Epithelial cell of alveolus of lung (primary cell): Measurements from ENCODE around the gene SEMA4F. TPM values are rescaled to one million over a fixed set of nuclear protein-coding genes. Genes with fewer than 3 reads are reported as not detected.

Experiments
- total RNA-seq: library from RNA; depleted of rRNA; stranded (reverse); fragments of >200 nt; gene quantifications from 2 replicates; pipeline ENCODE4 v1.2.1, GENCODE V29; 2015

Gene SEMA4F
- 1.4 and 4.5 TPM in 2 replicates for total RNA-seq

DNA sequence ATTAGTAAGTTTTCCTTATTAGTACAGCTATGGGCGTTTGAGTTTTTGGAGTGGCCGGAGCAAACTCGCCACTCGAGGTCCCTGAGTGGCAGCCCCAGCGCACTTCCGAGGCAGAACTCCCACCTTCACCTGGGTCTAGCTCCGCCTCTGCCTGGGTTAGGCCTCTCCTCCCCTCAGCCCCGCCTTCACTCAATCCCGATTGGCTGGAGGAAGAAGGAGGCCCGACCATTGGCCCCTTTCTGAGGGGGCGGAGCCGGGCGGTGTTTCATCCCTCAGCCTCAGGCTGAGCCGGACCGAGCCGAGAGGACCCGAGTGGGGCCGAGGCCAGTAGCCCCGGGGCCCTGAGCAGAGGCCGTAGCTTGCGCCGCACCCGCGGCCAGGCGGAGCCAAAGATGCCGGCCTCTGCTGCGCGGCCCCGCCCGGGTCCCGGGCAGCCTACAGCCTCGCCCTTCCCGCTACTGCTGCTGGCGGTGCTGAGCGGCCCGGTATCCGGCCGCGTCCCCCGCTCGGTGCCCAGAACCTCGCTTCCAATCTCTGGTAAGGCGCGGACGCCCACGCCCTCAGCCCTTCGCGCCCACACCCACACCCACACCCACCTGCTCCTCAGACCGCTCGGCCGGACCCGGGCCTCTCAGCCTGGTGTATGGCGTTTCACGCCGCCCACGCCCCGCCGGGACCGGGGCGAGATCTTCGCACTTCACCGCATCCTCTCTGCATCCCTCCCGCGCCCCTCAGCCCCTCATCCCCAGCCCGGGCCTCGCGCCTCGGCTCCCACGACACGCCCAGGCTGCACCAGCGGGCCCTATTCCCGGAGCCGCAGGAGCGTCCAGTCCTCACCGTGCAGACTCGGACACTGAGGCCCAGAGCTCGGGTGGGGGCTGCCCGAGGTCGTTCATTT, at the start of gene SEMA4F:
Gene SEMA4F (plus strand): TSS at position 263 of the 898 bp plus-strand sequence. CDS start 130 bp downstream, at position 393.

DNA sequence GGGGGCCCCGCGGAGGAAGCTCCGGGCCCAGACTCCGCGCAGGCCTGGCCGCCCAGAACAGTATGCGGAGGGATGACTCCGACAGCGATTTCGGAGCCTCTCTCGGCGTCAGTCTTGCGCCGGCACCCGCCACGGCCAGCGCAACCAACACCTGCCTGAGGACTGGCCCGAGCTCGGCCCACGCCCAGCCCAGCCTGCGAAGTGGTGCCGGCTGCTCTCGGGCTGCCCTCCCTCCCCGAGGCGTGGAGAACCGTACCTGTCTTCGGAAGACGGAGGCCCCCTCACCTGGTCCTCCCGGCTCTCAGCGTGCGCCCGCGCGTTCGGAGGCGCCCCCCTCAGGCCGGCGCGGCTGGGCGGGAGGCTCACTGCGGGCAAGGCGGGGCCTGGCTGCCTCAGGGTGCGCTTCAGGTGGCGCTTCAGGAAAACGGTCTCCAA, 6.0 kb upstream of the SEMA4F start, which contains the start of gene M1AP:
Gene M1AP (minus strand): TSS at position 322 of the 435 bp plus-strand sequence. CDS start 8,055 bp downstream, outside the sequence.

Other genes with a start within 250 kb of the SEMA4F start
- 0.72 and 2.1 TPM in 2 replicates for gene C2orf81, start 232.6 kb upstream of the SEMA4F start, total RNA-seq
- 64.2 and 88.8 TPM in 2 replicates for gene WDR54, start 232.5 kb upstream of the SEMA4F start, total RNA-seq
- gene RTKN, start 212.3 kb upstream of the SEMA4F start, total RNA-seq = 15.1 and 15.7 TPM in 2 replicates
- 15.9 and 23.9 TPM in 2 replicates for gene INO80B, start 199.2 kb upstream of the SEMA4F start, total RNA-seq
- 87.9 and 88.0 TPM in 2 replicates for gene WBP1, start 195.8 kb upstream of the SEMA4F start, total RNA-seq
- 101 and 103 TPM in 2 replicates for gene MOGS, start 188.9 kb upstream of the SEMA4F start, total RNA-seq
- 44.1 and 49.9 TPM in 2 replicates for gene MRPL53, start 181.6 kb upstream of the SEMA4F start, total RNA-seq
- 8.4 and 9.8 TPM in 2 replicates for gene CCDC142, start 171.2 kb upstream of the SEMA4F start, total RNA-seq
- 13.1 and 31.8 TPM in 2 replicates for gene TTC31, start 171.2 kb upstream of the SEMA4F start, total RNA-seq
- gene LBX2, start 154.6 kb upstream of the SEMA4F start, total RNA-seq = 0.64 and 3.1 TPM in 2 replicates
- 8.5 and 15.8 TPM in 2 replicates for gene PCGF1, start 146.6 kb upstream of the SEMA4F start, total RNA-seq
- not detected in 2 replicates for gene TLX2, start 139.8 kb upstream of the SEMA4F start, total RNA-seq
- 0.39 TPM in 1 of 2 replicates, not detected in the other for gene DQX1, start 128.0 kb upstream of the SEMA4F start, total RNA-seq
- 73.7 and 74.2 TPM in 2 replicates for gene AUP1, start 124.5 kb upstream of the SEMA4F start, total RNA-seq
- gene HTRA2, start 124.3 kb upstream of the SEMA4F start, total RNA-seq = 25.6 and 28.8 TPM in 2 replicates
- 18.6 and 25.8 TPM in 2 replicates for gene LOXL3, start 100.3 kb upstream of the SEMA4F start, total RNA-seq
- 11.8 and 16.9 TPM in 2 replicates for gene DOK1, start 99.5 kb upstream of the SEMA4F start, total RNA-seq
- not detected in 2 replicates for gene M1AP, start 5.9 kb upstream of the SEMA4F start, total RNA-seq
- 14.1 and 24.6 TPM in 2 replicates for gene HK2, start 179.9 kb downstream of the SEMA4F start, total RNA-seq